GM18870 (cell line): ENCODE results near the gene KCNK4.

Experiments used
- ATAC-seq: cut with Tn5 transposase; IDR thresholded peaks from one replicate; pipeline ENCODE4 v1.9.1; 2021; ENCODE audit warnings: moderate library complexity; ENCODE audit not compliant: unreplicated experiment

Gene KCNK4

DNA sequence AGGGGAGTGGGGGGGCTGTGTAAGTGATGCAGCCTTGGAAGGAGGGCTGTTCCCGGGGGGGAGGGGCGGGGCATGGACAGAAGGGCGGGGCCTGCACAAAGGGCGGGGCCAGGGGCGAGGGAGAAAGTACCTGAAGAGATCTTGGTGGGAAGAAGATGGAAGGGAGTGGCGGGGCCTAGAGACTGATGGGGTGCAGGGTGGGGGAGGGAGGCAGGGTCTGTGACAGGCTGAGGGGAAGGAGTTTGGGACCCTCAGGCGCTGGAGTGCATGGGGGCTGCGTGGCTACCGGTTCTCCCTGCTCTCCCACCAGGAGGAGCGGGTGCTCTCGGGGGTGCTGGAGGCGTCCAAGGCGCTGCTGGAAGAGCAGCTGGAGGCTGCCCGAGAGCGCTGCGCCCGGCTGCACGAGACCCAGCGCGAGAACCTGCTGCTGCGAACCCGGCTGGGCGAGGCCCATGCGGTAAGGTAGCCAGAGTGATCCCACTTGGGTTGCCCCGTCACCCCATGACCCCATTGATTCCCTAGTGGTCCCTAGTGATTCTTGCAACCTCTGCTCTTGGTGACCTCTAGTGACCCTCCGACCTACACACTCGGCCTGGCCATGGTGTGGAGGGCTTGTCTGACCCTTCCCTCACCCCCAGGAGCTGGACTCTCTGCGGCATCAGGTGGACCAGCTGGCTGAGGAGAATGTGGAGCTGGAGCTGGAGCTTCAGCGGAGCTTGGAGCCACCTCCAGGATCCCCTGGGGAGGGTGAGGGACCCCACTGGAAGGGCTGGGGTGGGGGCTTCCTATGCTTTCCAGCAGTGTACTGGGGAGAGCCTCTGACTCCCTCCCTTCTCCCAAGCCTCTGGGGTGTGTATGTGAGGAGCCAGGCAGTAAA, 52.0 kb downstream of the KCNK4 start:
- ATAC-seq = no peak

DNA sequence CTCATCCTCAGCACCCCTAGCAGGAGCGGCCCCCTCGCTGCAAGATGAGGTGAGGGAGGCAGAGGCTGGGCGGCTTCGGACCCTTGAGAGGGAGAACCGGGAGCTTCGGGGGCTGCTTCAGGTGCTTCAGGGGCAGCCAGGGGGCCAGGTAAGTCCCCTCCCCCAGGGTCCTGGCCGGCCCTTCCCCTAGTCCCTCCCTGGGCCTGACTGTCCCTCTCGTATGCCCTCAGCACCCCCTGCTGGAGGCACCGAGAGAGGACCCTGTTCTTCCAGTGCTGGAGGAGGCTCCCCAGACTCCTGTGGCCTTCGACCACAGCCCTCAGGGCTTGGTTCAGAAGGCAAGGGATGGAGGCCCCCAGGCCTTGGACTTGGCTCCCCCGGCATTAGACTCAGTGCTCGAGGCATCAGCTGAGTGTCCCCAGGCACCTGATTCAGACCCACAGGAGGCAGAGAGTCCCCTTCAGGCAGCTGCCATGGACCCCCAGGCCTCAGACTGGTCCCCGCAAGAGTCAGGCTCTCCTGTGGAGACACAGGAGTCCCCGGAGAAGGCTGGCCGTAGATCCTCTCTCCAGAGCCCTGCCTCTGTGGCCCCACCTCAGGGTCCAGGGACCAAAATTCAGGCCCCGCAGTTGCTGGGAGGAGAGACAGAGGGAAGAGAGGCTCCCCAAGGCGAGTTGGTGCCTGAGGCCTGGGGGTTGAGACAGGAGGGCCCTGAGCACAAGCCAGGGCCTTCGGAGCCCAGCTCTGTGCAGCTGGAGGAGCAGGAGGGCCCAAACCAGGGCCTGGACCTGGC, 52.9 kb downstream of the KCNK4 start:
- no peak for ATAC-seq

DNA sequence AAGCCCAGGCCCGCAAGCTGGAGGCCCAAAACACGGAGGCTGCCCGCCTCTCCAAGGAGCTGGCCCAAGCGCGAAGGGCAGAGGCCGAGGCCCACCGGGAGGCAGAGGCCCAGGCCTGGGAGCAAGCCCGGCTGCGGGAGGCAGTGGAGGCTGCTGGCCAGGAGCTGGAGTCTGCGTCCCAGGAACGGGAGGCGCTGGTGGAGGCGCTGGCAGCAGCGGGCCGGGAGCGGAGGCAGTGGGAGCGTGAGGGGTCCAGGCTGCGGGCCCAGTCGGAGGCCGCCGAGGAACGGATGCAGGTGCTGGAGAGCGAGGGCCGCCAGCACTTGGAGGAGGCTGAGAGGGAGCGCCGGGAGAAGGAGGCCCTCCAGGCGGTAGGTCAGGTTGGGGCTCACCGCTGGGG, 53.7 kb downstream of the KCNK4 start:
- no peak for ATAC-seq

DNA sequence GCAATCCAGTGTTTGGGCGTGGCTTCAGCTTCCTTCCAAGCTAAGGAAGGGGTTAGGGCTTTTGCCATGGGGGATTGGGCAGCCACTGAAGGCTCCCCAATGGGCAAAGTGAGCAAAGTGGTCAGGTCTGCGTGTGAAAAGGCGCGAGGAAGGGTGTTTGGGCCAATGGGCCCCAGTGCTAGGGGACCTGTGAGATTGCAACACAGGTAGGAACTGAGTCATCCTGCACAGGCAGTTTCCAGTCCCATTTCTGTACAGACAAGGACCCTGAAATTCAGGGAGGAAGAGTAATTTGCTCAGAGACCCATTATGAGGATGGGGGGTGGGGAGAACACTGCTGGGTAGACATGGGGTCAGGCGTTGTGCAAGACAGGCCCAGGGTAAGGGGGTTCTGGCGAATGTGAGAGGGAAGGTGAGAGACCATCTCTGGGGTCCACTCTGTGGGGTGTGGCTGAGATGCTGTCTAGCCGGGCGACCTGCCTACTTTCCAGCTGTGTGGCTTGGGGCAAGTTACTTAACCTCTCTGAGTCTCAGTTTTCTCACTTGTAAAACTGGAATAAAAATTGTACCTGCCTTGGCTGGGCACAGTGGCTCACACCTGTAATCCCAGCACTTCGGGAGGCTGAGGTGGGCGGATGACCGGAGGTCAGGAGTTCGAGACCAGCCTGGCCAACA, 56.2 kb downstream of the KCNK4 start:
- ATAC-seq = no peak

DNA sequence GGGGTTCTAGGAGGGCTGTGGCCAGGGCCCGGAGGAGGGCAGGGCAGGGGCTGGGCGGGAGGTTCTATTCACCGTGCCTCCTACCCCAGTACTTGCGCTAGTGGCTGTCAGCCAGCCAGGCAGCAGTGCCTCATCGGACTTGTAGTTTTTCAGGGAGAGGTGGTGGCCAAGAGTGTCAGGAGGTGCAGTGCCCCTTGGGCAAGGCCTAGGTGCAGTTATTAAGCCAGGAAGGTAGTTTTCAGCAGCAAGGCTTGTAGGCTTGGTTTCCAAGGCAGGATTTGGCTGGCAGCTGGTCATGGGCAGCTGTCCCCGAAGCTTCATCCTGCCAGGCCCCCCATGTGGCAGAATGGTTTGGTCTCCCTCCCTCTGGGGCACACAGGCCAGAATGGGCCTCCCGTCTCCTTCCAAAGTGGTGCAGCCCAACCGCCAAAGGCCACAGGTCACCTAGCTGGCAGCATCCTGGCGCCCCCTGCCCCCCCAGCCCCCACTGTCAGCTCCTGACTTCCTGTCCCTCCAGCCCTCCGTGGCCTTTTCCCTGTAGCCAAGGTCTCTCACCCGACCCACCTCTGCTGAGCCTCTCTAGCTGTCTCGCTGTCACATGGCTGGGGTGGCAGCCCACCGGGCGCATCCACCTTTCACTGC, 57.4 kb downstream of the KCNK4 start:
- ATAC-seq = no peak

DNA sequence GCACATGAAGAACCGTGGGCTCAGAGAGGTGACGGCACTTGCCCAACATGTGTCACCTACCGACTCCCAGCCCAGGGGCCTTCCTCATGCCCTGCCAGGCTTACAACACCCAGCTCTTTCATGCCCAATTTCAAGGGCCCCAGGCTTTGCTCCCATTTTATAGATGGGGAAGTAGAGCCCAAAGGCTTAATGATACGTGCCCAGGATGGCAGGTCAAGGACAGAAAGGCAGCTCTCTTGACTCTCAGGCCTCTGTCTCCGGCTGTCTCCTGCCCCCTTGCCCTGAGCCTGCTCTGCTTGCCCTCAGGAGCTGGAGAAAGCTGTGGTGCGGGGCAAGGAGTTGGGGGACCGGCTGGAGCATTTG, 57.9 kb downstream of the KCNK4 start:
- ATAC-seq = no peak

DNA sequence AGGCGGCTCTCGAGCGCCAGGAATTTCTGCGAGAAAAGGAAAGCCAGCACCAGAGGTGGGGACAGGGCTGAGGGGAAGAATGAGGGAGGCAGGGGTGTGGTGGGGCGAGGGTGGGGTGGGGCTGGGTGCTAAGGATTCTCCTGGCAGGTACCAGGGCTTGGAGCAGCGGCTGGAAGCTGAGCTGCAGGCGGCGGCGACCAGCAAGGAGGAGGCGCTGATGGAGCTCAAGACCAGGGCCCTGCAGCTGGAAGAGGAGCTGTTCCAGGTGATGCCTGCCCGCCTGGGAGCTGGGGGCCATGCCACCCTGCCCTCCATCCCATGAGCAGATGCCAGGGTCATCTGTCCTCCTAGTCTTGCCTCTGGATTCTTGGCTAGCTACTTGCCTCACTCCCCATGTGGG, 58.3 kb downstream of the KCNK4 start:
- ATAC-seq = no peak
